AG04449 (cell line): ENCODE data around the gene RTN4RL2.

Experiments
- CTCF ChIA-PET: fragments of 350-600 bp; formaldehyde crosslinking; extraction: SDS; loops from one replicate; lab custom pipeline; 2021; ENCODE audit warnings: antibody characterized with exemption; lab: Yijun Ruan, JAX
- POLR2A ChIA-PET: fragments of 400-600, 350-600 bp; formaldehyde crosslinking; extraction: SDS; loops from one replicate; lab custom pipeline; 2020; ENCODE audit warnings: antibody characterized with exemption, inconsistent platforms; lab: Yijun Ruan, JAX
- DNase-seq: peaks from one replicate; pipeline ENCODE4 v3.0.0-alpha.2; 2010; ENCODE audit warnings: low read depth, low spot score
- H3K4me3 ChIP-seq: 2 replicates; pipeline ENCODE4 v1.5.1; 2011; ENCODE audit warnings: low read depth, mild to moderate bottlenecking, control low read depth, low read length
- CTCF ChIP-seq: IDR thresholded peaks from one replicate; pipeline ENCODE4 v1.5.1; 2011; ENCODE audit warnings: mild to moderate bottlenecking, moderate library complexity, low read length, control low read depth, inconsistent platforms; ENCODE audit not compliant: insufficient read depth; ENCODE audit errors: missing control alignments

Gene RTN4RL2

GRCh38 chr11:57484141-57484710, 23.9 kb downstream of the RTN4RL2 start:
- no peak for DNase-seq
- POLR2A ChIA-PET = no interaction called here
- no peak for TF ChIP-seq CTCF
- CTCF ChIA-PET = interaction anchor here (0.7 to 11.0 kb wide), 28 partner anchors 9 to 1040 kb away, joined by 3 to 191 read pairs (median 6); partner anchors contain the start of genes RTN4RL2, SLC43A1 and TIMM10
- no peak overlapping the region for H3K4me3 ChIP-seq

- TF ChIP-seq CTCF = no peak
- POLR2A ChIA-PET = no interaction called here
- H3K4me3 ChIP-seq = no peak overlapping the region
- CTCF ChIA-PET = interaction anchor here (1.3 to 11.0 kb wide), 6 partner anchors 10 to 42 kb away, joined by 3 to 191 read pairs (median 37); partner anchors contain the start of genes RTN4RL2 and TIMM10
- DNase-seq = no peak
Measured at GRCh38 chr11:57485217-57485990, 25.1 kb downstream of the RTN4RL2 start.

- no peak overlapping the region for H3K4me3 ChIP-seq
- ChIA-PET CTCF (interaction anchor here (1.0 to 16.8 kb wide), 4 partner anchors 9 to 153 kb away, joined by 3 to 421 read pairs (median 10); partner anchors contain the start of gene SLC43A1), POLR2A (no interaction called here)
- DNase-seq = no peak
- no peak for TF ChIP-seq CTCF
Measured at GRCh38 chr11:57487021-57487778, 26.9 kb downstream of the RTN4RL2 start.

GRCh38 chr11:57487920-57488659, 27.8 kb downstream of the RTN4RL2 start:
- ChIA-PET POLR2A (no interaction called here), CTCF (interaction anchor here (1.0 to 16.8 kb wide), 9 partner anchors 8 to 156 kb away, joined by 3 to 421 read pairs (median 5); partner anchors contain the start of genes RTN4RL2 and SLC43A1)
- no peak for DNase-seq
- no peak overlapping the region for H3K4me3 ChIP-seq
- no peak for TF ChIP-seq CTCF

DNA sequence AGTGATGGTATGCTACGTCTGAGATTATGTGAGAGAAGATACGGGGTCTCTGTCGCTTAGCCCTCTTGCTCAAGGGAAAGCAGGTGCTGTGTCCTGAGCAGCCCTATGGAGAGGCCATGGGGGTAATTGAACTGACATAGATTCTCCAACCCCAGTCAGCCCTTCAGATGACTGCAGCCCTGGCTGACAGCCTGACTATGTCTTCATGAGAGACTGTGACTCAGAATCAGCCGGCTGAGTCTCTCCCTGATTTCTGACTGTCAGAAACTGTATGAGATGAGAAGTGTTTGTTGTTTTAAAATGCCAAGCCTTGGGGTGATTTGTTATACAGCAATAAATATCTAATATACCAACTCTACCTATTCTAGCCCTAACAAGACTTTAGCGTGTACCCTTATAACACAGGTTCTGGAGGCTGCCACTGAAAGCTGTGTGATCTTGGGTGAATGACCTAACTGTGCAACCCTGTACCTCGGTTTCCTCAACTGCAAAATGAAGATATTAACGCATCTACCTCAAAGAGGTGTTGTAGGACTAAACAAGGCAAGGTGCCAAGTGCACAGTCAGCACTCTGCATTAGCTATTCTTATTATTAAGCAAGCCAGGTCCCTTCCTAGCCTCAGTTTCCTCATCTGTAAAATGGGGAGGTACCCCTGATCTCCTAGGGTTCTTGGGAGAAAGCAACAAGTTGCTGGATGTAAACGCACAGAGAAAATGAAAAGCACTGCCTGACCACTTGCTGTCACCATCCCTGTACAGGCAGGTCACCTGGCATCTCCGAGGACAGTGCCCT, 30.3 kb downstream of the RTN4RL2 start:
- ChIA-PET CTCF (interaction anchor here (1.0 to 16.8 kb wide), 11 partner anchors 10 to 153 kb away, joined by 3 to 421 read pairs (median 6); partner anchors contain the start of gene SLC43A1), POLR2A (no interaction called here)
- no peak for DNase-seq

More for the DNA sequence above, 30.3 kb downstream of the RTN4RL2 start:
- no peak overlapping the region for H3K4me3 ChIP-seq
- TF ChIP-seq CTCF = no peak
